Activated T-helper 17 cell treated with anti-CD3 and anti-CD28 coated beads, Interleukin-2, amount 50 U/mL, for 72 hours (primary cell): ENCODE measurements around the gene SGPP2. TPM values are rescaled to one million over a fixed set of nuclear protein-coding genes. Genes with fewer than 3 reads are reported as not detected.

Source experiments
- ATAC-seq: fragments of 150-1000 bp; cut with Tn5 transposase; replicated peaks from 2 replicates; pipeline ENCODE4 v1.10.0; 2021; ENCODE audit warnings: mild to moderate bottlenecking, moderate library complexity
- H3K27ac Mint-ChIP-seq: one replicate; pipeline ENCODE4 v1.8.0; 2022; ENCODE audit warnings: mixed read lengths
- H3K27me3 Mint-ChIP-seq: one replicate; pipeline ENCODE4 v1.8.0; 2022; ENCODE audit warnings: mixed read lengths
- H3K36me3 Mint-ChIP-seq: one replicate; pipeline ENCODE4 v1.8.0; 2022; ENCODE audit warnings: low read depth, mild to moderate bottlenecking, mixed read lengths
- H3K4me1 Mint-ChIP-seq: one replicate; pipeline ENCODE4 v1.8.0; 2022; ENCODE audit warnings: mixed read lengths
- H3K4me3 Mint-ChIP-seq: one replicate; pipeline ENCODE4 v1.8.0; 2022; ENCODE audit warnings: mild to moderate bottlenecking, mixed read lengths
- H3K9me3 Mint-ChIP-seq: one replicate; pipeline ENCODE4 v1.8.0; 2022; ENCODE audit warnings: mixed read lengths
- total RNA-seq, 2 donors: library from RNA; stranded (reverse); gene quantifications; one replicate each; pipeline ENCODE4 v1.2.3, GENCODE V29; 2022

SGPP2 gene
- total RNA-seq, 2 donors from 2014 or later: 3.0 to 17.0 TPM

DNA sequence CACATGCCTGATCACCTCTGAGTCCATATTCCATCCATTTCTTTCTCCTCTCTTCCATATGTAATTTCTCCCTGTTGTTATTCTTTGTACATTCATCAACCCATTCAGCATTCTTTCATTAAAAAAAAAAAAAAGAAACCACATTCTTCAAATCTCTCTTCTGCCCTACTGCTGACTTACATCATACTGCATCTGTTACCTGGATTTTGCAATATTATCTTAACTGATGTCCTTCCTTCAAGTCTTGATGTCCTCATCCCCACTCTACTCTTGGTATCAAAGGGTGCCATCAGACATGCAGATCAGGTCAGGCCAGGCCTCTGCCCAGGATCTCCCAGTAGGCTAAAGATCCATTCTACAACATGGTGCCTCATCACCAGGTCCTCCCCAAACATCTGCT lies 90.6 kb downstream of the SGPP2 start:
- H3K27ac Mint-ChIP-seq: no peak overlapping the region
- H3K27me3 Mint-ChIP-seq: no peaks in the 10 kb centered on the region
- H3K9me3 Mint-ChIP-seq: peaks cover 5% of the 10 kb centered on the region
- no peak for ATAC-seq
- peaks cover 24% of the 10 kb centered on the region for H3K36me3 Mint-ChIP-seq
- H3K4me3 Mint-ChIP-seq: no peak overlapping the region
- H3K4me1 Mint-ChIP-seq: no peaks in the 10 kb centered on the region

DNA sequence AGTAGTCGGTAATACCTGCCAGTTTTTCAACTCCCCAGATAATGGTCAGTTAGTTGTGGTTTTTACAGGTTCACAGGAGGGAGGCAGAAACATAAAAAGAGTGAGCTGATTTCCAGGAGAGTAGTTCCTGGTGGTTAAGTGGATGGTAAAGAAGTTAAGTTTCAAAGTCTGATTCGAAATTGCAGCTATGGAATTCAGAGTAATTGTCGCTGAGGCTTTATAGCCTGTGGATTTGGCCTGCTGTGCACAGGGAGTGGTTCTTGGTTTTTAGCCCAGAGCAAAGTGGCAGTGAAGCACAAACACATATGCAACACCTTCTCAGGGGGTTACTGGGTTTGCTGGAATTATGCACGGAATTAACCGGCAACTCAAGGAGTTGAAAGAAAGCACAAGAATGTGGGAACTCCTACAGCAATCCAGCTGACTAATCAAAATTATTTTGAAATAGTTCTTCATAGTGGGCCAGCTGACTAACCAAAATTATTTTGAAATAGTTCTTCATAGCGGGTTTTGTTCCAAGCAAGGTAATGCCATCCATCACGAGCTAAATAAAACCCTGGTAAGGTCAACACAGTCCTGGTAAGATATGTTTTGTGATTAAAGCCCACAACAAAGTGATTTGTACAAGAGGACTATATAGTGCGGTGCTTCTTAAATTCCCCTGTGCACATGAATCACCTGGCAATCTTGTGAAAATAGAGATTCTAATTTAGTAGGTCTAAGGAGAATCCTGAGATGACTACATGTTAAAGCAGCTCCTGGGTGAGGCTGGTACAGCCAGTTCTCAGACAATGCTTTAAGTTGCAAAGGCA lies 94.4 kb downstream of the SGPP2 start:
- no peak overlapping the region for H3K4me3 Mint-ChIP-seq
- H3K27me3 Mint-ChIP-seq: no peaks in the 10 kb centered on the region
- no peaks in the 10 kb centered on the region for H3K9me3 Mint-ChIP-seq
- peaks cover 30% of the 10 kb centered on the region for H3K36me3 Mint-ChIP-seq
- H3K4me1 Mint-ChIP-seq: no peaks in the 10 kb centered on the region
- peak; percentile 7 for ATAC-seq
- H3K27ac Mint-ChIP-seq: no peak overlapping the region

DNA sequence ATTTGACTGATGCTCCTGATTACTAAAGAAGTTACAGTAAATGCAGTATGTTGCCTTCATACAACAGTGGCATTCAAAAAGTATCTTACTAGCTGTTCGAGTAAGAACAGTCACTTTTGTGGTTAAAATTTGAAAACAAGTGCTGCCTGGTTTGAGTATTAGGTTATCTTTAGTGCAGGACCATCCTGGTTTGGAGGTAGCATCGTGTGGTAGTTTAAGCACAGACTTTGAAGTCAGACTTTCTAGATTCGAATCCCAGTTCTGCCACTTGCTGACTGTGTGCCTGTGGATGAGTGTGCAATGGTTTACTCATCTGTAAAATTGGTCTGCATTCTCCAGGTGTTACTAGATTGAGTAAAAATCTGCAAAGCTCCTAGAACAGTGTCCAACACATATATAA lies 96.8 kb downstream of the SGPP2 start:
- Mint-ChIP-seq H3K9me3 (no peaks in the 10 kb centered on the region), H3K36me3 (peaks cover 49% of the 10 kb centered on the region), H3K4me3 (no peak overlapping the region), H3K27ac (no peak overlapping the region), H3K27me3 (no peaks in the 10 kb centered on the region), H3K4me1 (no peaks in the 10 kb centered on the region)
- ATAC-seq: peak; percentile 72

DNA sequence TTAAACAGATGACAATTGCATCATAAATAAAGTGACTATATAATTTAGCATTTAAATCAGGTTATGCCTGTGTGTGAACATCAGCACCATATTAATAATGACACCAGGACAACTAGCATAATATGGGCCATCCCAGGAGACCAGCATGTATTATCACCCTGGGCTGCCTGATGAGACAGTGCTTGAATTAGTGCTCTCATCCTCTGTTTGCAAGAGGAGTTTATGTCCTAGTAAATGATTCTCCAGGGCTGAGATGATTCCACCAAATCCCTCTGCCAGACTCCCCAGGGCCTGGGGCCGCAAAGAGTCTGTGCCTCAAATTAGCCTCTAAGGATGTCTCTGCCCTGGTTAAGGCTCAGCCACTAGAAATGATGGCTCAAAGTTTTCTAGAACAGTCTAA lies 97.7 kb downstream of the SGPP2 start:
- no peaks in the 10 kb centered on the region for H3K9me3 Mint-ChIP-seq
- peaks cover 56% of the 10 kb centered on the region for H3K36me3 Mint-ChIP-seq
- H3K4me1 Mint-ChIP-seq: peaks cover 5% of the 10 kb centered on the region
- H3K4me3 Mint-ChIP-seq: no peak overlapping the region
- ATAC-seq: no peak
- no peaks in the 10 kb centered on the region for H3K27me3 Mint-ChIP-seq
- H3K27ac Mint-ChIP-seq: no peak overlapping the region

DNA sequence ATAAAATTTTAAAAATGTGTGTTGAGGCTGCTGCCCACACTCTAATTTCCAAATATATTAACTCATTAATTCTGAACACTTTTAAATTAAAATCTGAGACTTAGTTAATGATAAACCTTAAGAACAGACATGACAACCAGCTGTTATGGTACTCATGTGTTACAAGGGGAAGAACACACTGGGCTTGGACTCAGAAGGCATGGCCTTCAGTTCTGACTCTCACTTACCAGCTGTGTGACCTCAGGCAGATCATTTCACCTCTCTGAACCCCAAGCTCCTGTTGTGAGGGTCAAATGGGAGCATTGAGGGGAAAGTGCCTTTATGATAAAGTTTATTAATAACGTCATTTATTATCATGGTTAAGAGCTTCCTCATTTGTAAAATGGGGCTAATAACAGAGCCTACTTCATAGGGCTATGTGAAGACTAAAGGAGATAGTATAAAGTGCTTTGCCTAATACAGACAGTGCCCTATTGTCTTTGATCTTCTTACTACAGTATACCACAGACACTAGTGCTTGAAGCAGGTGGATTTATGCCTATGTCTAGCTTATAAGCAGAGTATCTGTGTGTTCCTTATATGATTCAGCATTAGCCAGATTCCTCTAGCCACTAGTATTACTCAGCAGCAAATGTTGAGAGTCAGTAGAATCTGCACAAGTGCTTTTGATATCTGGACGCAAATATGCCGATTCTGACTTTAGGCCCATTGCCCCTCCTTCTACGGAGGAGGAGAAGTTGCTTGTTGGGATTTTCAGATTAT lies 99.6 kb downstream of the SGPP2 start:
- ATAC-seq: peak; percentile 16
- Mint-ChIP-seq H3K9me3 (no peaks in the 10 kb centered on the region), H3K36me3 (peaks cover 58% of the 10 kb centered on the region), H3K27me3 (no peaks in the 10 kb centered on the region), H3K27ac (no peak overlapping the region), H3K4me3 (no peak overlapping the region), H3K4me1 (peaks cover 5% of the 10 kb centered on the region)

DNA sequence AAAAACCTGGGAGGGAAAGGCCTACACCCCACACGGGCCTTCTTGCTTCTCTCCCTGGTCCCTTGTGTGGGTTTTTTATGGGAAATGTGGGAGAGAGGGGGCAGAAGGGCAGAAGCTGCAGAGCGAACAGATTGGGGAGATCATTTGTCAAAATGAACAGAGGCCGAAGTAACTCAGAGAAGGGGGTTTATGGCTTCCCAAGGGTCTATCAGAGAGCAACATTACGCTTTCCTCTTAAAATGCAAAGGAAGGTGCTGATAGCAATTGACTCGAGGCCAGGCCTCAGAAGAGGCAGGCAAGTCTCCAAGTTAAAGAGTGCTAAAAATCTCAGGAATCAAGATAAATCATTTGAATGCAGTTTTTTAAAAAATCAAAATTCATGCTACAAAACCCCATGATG lies 101.5 kb downstream of the SGPP2 start:
- no peak overlapping the region for H3K4me3 Mint-ChIP-seq
- H3K9me3 Mint-ChIP-seq: no peaks in the 10 kb centered on the region
- H3K36me3 Mint-ChIP-seq: peaks cover 60% of the 10 kb centered on the region
- H3K4me1 Mint-ChIP-seq: peaks cover 5% of the 10 kb centered on the region
- no peaks in the 10 kb centered on the region for H3K27me3 Mint-ChIP-seq
- H3K27ac Mint-ChIP-seq: no peak overlapping the region
- no peak for ATAC-seq

DNA sequence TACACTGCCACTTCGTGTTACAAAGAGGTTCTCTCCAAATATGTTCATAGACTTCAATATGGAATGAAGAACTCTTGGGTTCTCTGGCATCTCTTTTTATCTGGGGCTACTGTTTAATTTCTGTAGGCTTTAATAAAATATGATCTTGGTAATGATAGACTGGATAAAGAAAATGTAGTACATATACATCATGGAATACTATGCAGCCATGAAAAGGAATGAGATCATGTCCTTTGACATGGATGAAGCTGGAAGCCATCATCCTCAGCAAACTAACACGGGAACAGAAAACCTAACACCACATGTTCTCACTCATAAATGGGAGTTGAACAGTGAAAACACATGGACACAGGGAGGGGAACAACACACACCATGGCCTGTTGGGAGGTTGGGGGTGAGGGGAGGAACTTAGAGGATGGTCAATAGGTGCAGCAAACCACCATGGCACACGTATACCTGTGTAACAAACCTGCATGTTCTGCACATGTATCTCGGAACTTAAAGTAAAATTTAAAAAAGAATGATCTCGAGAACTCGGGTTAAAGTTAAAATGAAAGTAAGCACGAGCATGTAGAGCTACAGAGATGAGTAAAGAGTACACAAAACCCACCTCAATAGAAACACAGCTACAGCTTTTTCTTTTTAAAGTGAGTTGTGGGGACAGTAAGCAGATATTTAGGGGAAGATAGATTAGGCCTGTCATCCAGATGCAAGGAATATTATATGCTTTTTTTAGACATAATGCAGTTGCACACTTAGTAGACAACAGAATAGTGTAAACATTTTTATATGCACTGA lies 102.3 kb downstream of the SGPP2 start:
- ATAC-seq: no peak
- H3K4me1 Mint-ChIP-seq: peaks cover 5% of the 10 kb centered on the region
- no peaks in the 10 kb centered on the region for H3K9me3 Mint-ChIP-seq
- no peak overlapping the region for H3K4me3 Mint-ChIP-seq
- H3K27me3 Mint-ChIP-seq: no peaks in the 10 kb centered on the region
- peaks cover 61% of the 10 kb centered on the region for H3K36me3 Mint-ChIP-seq
- H3K27ac Mint-ChIP-seq: no peak overlapping the region

DNA sequence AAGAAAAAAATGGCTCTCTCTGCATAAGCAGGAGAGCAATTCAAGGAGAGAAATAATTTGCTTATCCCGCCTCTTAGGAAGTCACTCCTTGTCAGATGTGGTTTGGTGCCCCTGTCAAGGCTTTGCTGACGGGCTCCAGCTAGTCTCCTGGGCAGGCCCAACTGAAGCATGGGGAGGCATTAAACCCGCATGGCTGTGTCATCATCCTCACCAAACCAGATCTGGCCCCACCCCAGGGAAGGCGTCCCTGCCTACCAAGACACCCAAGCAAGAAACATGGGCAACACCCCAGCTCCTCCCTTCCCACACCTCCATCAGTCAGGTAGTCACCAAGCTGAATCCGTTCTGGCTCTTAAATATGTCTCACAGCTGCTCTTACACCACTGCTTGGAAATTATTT lies 108.0 kb downstream of the SGPP2 start:
- H3K4me1 Mint-ChIP-seq: no peaks in the 10 kb centered on the region
- H3K4me3 Mint-ChIP-seq: no peak overlapping the region
- peaks cover 35% of the 10 kb centered on the region for H3K36me3 Mint-ChIP-seq
- no peak for ATAC-seq
- H3K27me3 Mint-ChIP-seq: no peaks in the 10 kb centered on the region
- H3K27ac Mint-ChIP-seq: no peak overlapping the region
- no peaks in the 10 kb centered on the region for H3K9me3 Mint-ChIP-seq

DNA sequence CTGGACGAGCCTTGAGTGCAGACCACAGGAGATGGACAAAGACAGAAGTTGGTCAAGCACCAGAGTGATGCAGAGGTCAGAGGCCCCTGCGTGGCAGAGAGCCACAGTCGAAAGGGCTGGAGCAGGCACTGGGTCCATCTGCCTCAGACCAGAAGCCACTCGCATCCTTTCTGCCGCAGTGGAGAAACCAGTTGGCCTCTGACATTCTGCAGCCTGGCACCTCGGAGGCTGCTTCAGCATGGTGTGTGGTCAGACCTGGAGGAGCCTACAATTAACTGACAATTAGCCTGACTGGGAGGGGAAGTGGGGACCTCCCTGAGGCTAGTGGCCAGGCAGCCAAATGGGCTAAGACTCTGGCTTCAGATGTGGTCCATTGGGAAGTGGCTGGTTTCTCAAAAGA lies 111.1 kb downstream of the SGPP2 start:
- ATAC-seq: no peak
- Mint-ChIP-seq H3K9me3 (no peaks in the 10 kb centered on the region), H3K36me3 (peaks cover 28% of the 10 kb centered on the region), H3K27ac (no peak overlapping the region), H3K27me3 (no peaks in the 10 kb centered on the region), H3K4me1 (no peaks in the 10 kb centered on the region), H3K4me3 (no peak overlapping the region)

DNA sequence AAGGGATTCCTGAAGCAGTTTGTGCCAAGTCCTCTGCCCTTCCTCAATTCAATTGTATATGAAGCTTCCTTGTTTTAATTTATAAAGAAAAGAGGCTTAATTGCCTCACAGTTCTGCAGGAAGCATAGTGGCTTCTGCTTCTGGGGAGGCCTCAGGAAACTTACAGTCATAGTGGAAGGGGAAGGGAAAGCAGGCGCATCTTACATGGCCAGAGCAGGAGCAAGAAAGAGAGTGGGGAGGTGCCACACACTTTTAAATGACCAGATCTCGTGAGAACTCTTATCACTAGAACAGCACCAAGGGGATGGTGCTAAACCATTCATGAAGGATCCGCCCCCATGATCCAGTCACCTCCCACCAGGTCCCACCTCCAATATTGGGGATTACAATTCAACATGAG lies 114.2 kb downstream of the SGPP2 start:
- Mint-ChIP-seq H3K27me3 (no peaks in the 10 kb centered on the region), H3K9me3 (no peaks in the 10 kb centered on the region), H3K4me3 (no peak overlapping the region), H3K36me3 (peaks cover 4% of the 10 kb centered on the region), H3K27ac (no peak overlapping the region), H3K4me1 (no peaks in the 10 kb centered on the region)
- no peak for ATAC-seq

DNA sequence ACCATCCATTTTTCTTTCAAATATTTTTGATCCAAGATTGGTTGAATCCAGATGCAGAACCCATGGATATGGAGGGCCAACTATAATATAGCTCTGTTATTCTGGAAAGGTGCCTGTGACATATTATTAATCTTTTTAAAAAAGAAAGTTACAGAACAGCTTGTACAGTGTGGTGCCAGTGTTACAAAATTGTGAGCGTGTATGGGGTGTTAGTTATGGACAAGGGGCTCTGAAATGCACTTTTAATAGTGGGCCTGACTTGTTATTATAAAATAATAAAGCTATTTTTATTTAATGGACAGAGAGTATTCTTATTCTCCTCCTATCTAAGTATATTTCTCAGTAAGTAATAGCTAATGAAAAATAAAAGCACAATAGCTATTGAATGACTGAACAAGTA lies 120.3 kb downstream of the SGPP2 start:
- H3K9me3 Mint-ChIP-seq: no peaks in the 10 kb centered on the region

DNA sequence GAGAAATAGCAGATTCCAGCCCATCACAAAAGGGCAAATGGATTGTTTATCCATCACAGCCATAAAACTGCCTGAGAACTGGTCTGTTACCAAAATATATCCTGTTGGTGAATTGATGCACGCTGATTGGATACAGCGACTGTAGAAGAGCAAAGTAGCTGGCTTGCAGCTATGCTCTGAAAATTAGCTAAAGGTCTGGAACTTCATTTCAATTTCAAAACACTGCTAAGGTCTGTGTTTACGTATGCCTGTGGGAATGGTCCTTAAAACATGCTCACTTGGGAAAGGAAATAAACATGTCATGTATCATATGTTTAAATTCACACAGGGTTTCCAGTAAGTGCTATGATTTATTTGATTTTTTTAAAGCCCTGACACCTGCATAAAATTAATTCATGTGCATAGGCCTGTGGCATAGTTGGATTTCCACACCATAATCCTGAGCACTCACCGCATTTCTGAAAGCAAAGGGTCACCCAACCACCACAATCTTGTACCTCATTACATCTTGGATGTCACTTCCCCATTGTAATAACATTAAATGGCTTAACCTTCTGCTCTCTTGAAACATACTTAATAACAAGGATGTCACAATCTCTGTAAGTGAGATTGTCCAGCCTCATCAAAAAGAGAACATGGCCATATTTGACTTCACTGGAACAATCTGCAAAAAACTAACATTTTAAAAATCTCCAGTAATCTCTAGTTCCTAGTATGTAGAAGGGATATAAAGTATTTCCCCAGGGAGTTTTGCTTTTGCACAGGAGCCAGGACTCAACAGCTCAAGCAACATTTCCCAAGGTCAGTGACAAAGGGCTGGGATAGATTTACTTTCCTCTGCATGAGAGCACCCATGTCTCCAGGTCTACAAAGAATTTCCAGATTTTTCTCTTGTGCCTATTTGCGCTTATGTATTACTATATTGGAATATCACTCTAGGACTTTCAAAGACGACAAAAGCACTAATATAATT lies 121.8 kb downstream of the SGPP2 start:
- H3K4me3 Mint-ChIP-seq: no peak overlapping the region
- no peaks in the 10 kb centered on the region for H3K27me3 Mint-ChIP-seq
- no peaks in the 10 kb centered on the region for H3K36me3 Mint-ChIP-seq
- no peaks in the 10 kb centered on the region for H3K4me1 Mint-ChIP-seq
- H3K9me3 Mint-ChIP-seq: no peaks in the 10 kb centered on the region
- no peak overlapping the region for H3K27ac Mint-ChIP-seq
- ATAC-seq: no peak

More for the DNA sequence above, 120.3 kb downstream of the SGPP2 start:
- Mint-ChIP-seq H3K27me3 (no peaks in the 10 kb centered on the region), H3K4me1 (no peaks in the 10 kb centered on the region), H3K27ac (no peak overlapping the region), H3K4me3 (no peak overlapping the region), H3K36me3 (peaks cover 4% of the 10 kb centered on the region)
- no peak for ATAC-seq

DNA sequence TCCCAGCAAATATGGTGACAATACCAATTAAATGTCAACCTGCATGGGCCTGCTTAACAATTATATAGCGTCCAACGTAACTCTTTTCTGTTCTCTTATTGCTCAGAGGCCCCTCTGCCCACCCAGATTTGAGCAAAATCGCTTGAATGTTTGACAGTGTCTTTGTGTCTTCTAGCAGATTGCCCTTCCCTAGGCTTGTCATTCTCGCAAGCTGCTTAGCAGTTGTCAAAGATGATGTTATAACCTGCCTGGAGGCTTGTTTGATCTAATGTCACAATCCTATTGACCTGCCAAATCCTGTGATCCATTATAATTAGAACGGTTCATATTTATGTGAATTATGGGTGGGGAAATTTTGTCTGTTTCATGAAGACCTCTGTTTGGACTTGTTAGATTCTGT lies 122.7 kb downstream of the SGPP2 start:
- H3K4me1 Mint-ChIP-seq: no peaks in the 10 kb centered on the region
- H3K4me3 Mint-ChIP-seq: no peak overlapping the region
- no peaks in the 10 kb centered on the region for H3K27me3 Mint-ChIP-seq
- H3K9me3 Mint-ChIP-seq: no peaks in the 10 kb centered on the region
- no peak for ATAC-seq
- H3K27ac Mint-ChIP-seq: no peak overlapping the region
- H3K36me3 Mint-ChIP-seq: no peaks in the 10 kb centered on the region

DNA sequence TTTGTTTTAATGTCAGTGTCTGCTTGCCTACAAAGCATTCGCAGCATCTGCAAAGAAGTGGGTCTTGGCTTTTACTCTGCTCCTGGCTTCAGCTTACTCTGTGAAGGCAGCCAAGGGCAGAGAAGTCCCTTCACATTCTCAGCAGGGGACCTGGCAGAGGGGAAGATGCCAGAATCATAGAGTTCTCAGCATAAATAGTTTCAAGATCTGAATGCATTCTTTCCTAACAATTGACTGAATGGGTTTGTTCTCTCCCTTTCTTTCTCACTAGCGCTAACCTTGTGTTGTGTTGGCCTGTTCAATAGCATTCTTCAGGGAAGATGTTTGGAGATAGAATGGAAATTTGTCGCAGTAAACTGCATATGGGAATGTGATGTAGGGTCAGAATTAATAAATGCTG lies 124.6 kb downstream of the SGPP2 start:
- no peak overlapping the region for H3K4me3 Mint-ChIP-seq
- no peak for ATAC-seq
- H3K4me1 Mint-ChIP-seq: no peaks in the 10 kb centered on the region
- no peaks in the 10 kb centered on the region for H3K36me3 Mint-ChIP-seq
- no peaks in the 10 kb centered on the region for H3K27me3 Mint-ChIP-seq
- no peaks in the 10 kb centered on the region for H3K9me3 Mint-ChIP-seq
- H3K27ac Mint-ChIP-seq: no peak overlapping the region
